ENCODE data around the gene IGSF8. TPM values are rescaled to one million over a fixed set of nuclear protein-coding genes. Genes with fewer than 3 reads are reported as not detected.

IGSF8 gene
- 12.5 TPM for total RNA-seq
- 28.1 TPM for polyA plus RNA-seq

DNA sequence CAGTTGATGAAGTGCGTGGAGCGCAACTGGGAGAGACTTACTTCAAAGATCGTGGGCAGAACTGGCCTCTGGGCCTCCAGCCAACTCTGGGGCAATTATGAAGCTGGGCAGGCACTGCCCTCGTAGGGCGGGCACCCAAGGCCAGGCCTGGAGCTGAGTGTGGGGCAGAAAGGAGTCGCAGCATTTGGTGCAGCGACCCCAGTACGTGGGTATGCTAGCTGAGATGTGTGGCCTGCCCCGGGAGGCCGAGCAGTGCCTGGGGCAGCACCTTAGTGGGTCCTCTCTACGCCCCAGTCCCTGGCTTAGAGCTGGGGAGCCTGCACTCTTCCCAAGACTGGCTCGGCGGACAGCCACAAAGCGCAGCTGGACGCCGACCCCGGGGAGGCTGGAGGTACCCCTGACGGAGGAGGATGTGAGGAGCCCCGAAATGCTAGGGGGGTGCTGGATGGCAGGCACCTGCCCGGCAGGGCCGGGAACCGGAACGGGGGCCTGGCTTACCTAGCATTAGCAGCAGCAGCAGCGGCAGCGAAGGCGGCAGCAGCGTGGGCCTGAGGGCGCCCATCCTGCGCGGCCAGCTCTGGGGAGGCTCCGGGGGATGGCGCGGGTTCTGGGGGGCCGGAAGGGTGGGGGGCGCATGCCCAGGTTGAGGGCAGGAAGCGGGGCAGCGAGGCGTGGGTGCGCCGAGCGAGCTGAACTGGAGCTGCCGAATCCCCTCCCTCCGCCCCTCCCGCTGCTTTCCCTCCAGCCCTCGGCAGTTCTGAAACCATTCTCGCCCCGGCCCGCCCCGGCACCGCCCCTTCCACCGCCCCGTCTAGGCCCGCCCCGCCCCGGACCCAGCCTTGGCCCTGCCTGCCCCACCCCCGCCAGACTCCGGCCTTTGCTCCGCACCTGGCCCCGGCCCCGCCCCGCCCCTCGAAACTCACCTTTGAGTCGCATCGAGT, at the start of gene IGSF8:
Gene IGSF8, minus strand, starts transcription at position 709 of the 941 bp plus-strand sequence. Its CDS starts 147 bp downstream, at position 562.
- H3K36me3 ChIP-seq (ENCODE audit: insufficient read depth), result no peaks in the 10 kb centered on the region
- DNase-seq (ENCODE audit: extremely low spot score), result peak; percentile 54
- 5% methylated on average over 64 of the region's 64 CpGs for WGBS
- H3K4me1 ChIP-seq (ENCODE audit: insufficient read depth), result no peaks in the 10 kb centered on the region
- H3K27ac ChIP-seq (ENCODE audit: low read depth), result peak within 1 kb of the TSS; percentile 90
- peak within 1 kb of the TSS; percentile 77 for H3K4me3 ChIP-seq (ENCODE audit: low read depth, low read length)

GRCh38 chr1:160148121-160148520, 49.7 kb upstream of the IGSF8 start:
- H3K4me1 ChIP-seq (ENCODE audit: insufficient read depth), result no peaks in the 10 kb centered on the region
- no peak for DNase-seq (ENCODE audit: extremely low spot score)
- WGBS, result 69% methylated on average over 3 of the region's 3 CpGs
- no peak overlapping the region for H3K27ac ChIP-seq (ENCODE audit: low read depth)
- no peaks in the 10 kb centered on the region for H3K36me3 ChIP-seq (ENCODE audit: insufficient read depth)
- no peak overlapping the region for H3K4me3 ChIP-seq (ENCODE audit: low read depth, low read length)

DNA sequence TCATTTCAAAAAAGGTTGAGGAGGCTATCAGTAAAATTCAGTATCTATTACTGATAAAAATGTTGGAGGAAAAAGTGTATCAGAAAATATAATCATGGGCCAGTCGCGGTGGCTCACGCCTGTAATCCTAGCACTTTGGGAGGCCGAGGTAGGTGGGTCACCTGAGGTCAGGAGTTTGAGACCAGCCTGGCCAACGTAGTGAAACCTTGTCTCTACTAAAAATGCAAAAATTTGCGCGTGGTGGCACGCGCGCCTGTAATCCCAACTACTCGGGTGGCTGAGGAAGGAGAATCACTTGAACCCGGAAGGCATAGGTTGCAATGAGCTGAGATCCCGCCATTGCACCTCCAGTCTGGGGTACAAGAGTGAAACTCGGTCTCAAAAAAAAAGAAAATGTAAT, 47.7 kb upstream of the IGSF8 start:
- Histone ChIP-seq H3K4me1 (ENCODE audit: insufficient read depth) (no peaks in the 10 kb centered on the region), H3K36me3 (ENCODE audit: insufficient read depth) (no peaks in the 10 kb centered on the region), H3K27ac (ENCODE audit: low read depth) (no peak overlapping the region), H3K4me3 (ENCODE audit: low read depth, low read length) (no peak overlapping the region)
- WGBS, result 91% methylated on average over 14 of the region's 14 CpGs
- no peak for DNase-seq (ENCODE audit: extremely low spot score)

GRCh38 chr1:160144921-160145320, 46.5 kb upstream of the IGSF8 start:
- H3K27ac ChIP-seq (ENCODE audit: low read depth), result no peak overlapping the region
- H3K4me1 ChIP-seq (ENCODE audit: insufficient read depth), result no peaks in the 10 kb centered on the region
- WGBS, result 49% methylated on average over 4 of the region's 4 CpGs
- H3K36me3 ChIP-seq (ENCODE audit: insufficient read depth), result no peaks in the 10 kb centered on the region
- no peak for DNase-seq (ENCODE audit: extremely low spot score)
- H3K4me3 ChIP-seq (ENCODE audit: low read depth, low read length), result no peak overlapping the region

DNA sequence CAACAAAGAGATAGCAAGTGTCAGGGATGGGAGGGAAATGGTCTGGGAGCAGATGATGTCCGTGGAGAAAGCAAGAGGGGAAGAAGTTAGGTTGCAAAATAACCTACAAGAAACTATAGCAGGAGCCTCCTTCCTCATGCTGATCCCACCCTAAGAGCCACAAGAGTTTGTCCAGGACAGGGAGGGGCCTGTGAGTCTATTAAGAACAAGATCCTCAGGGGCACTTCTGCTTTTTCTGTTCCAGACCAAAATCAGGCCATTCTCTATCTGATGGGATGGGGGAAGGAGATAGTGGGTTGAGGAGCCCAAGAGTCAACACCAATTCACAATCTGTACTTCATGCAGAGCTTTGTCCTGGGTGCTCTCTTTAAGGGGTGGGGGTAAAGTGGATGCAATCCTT, 45.3 kb upstream of the IGSF8 start:
- H3K27ac ChIP-seq (ENCODE audit: low read depth), result no peak overlapping the region
- H3K4me3 ChIP-seq (ENCODE audit: low read depth, low read length), result no peak overlapping the region
- H3K36me3 ChIP-seq (ENCODE audit: insufficient read depth), result no peaks in the 10 kb centered on the region
- DNase-seq (ENCODE audit: extremely low spot score), result no peak
- WGBS, result 17% methylated on average over 1 of the region's 1 CpG
- H3K4me1 ChIP-seq (ENCODE audit: insufficient read depth), result no peaks in the 10 kb centered on the region

DNA sequence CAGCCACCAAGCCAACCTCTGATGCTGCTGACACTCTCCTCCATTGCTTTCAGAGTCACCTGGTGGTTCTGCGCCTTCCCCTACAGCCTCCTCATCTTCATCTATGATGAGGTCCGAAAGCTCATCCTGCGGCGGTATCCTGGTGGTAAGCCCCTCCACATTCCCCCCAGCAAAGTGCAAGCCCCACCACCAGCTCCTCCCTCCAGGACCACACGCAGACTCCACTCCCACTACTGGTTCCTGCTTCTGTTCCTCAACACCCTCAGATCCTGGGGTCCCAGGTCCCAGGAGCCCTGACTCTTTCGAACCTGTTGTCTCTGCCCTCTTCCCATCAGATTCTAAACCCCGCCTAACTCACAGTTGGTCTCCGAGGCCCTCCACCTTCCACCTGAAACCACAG, 41.4 kb upstream of the IGSF8 start:
- WGBS, result 95% methylated on average over 8 of the region's 8 CpGs

GRCh38 chr1:160137216-160137862, 38.9 kb upstream of the IGSF8 start:
- DNase-seq (ENCODE audit: extremely low spot score), result no peak
- H3K4me3 ChIP-seq (ENCODE audit: low read depth, low read length), result no peak overlapping the region
- no peaks in the 10 kb centered on the region for H3K36me3 ChIP-seq (ENCODE audit: insufficient read depth)
- no peaks in the 10 kb centered on the region for H3K4me1 ChIP-seq (ENCODE audit: insufficient read depth)
- 87% methylated on average over 8 of the region's 8 CpGs for WGBS
- no peak overlapping the region for H3K27ac ChIP-seq (ENCODE audit: low read depth)

More for the DNA sequence above, 41.4 kb upstream of the IGSF8 start:
- H3K36me3 ChIP-seq (ENCODE audit: insufficient read depth), result no peaks in the 10 kb centered on the region
- no peak overlapping the region for H3K4me3 ChIP-seq (ENCODE audit: low read depth, low read length)
- no peaks in the 10 kb centered on the region for H3K4me1 ChIP-seq (ENCODE audit: insufficient read depth)
- DNase-seq (ENCODE audit: extremely low spot score), result no peak
- H3K27ac ChIP-seq (ENCODE audit: low read depth), result no peak overlapping the region

DNA sequence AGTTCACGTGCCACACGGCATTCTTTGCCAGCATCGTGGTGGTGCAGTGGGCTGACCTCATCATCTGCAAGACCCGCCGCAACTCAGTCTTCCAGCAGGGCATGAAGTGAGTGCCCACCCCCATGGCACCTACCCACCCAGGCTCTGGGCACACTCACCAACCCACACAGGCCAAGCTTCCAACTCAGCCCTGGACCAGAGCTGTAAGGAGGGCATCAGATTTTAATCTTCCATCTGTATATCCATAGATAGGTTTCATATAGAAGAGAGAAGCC, 38.4 kb upstream of the IGSF8 start:
- Histone ChIP-seq H3K4me1 (ENCODE audit: insufficient read depth) (no peaks in the 10 kb centered on the region), H3K36me3 (ENCODE audit: insufficient read depth) (no peaks in the 10 kb centered on the region), H3K4me3 (ENCODE audit: low read depth, low read length) (no peak overlapping the region), H3K27ac (ENCODE audit: low read depth) (no peak overlapping the region)
- WGBS, result 90% methylated on average over 5 of the region's 5 CpGs
- DNase-seq (ENCODE audit: extremely low spot score), result no peak

GRCh38 chr1:160136121-160136925, 37.9 kb upstream of the IGSF8 start:
- no peak overlapping the region for H3K27ac ChIP-seq (ENCODE audit: low read depth)
- 91% methylated on average over 22 of the region's 22 CpGs for WGBS
- no peaks in the 10 kb centered on the region for H3K4me1 ChIP-seq (ENCODE audit: insufficient read depth)
- DNase-seq (ENCODE audit: extremely low spot score), result no peak
- no peak overlapping the region for H3K4me3 ChIP-seq (ENCODE audit: low read depth, low read length)
- H3K36me3 ChIP-seq (ENCODE audit: insufficient read depth), result no peaks in the 10 kb centered on the region

GRCh38 chr1:160134791-160135572, 36.6 kb upstream of the IGSF8 start:
- H3K27ac ChIP-seq (ENCODE audit: low read depth), result no peak overlapping the region
- no peak for DNase-seq (ENCODE audit: extremely low spot score)
- WGBS, result 85% methylated on average over 20 of the region's 20 CpGs
- no peak overlapping the region for H3K4me3 ChIP-seq (ENCODE audit: low read depth, low read length)
- H3K4me1 ChIP-seq (ENCODE audit: insufficient read depth), result no peaks in the 10 kb centered on the region
- no peaks in the 10 kb centered on the region for H3K36me3 ChIP-seq (ENCODE audit: insufficient read depth)

DNA sequence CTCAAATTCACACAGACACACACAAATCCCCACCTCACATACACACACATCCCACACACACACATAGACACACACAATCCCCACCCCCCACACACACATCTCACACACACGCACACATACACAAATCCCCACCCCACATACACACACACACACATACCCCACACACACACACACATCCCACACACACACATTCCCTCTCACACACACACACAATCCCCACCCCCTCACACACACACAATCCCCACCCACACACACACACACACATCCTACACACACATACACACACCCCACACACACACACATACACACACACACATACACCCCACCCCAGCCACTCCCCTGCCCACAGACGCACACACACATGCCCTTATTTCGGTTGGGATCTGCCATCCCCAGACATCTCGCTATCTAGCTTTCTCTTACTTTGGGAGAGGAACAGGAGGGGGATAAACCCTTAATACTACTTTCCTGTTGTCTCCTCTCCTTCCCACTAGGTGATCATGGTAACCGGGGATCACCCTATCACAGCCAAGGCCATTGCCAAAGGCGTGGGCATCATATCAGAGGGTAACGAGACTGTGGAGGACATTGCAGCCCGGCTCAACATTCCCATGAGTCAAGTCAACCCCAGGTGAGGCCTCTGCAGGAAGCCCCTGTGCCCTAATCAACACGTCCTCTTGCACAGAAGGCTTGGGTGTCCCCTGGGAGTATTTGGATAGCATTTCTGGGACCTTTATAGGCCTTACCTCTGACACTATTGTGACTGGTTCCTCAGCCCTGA, 35.8 kb upstream of the IGSF8 start:
- Histone ChIP-seq H3K4me1 (ENCODE audit: insufficient read depth) (no peaks in the 10 kb centered on the region), H3K27ac (ENCODE audit: low read depth) (no peak overlapping the region), H3K4me3 (ENCODE audit: low read depth, low read length) (no peak overlapping the region), H3K36me3 (ENCODE audit: insufficient read depth) (no peaks in the 10 kb centered on the region)
- DNase-seq (ENCODE audit: extremely low spot score), result no peak
- 78% methylated on average over 9 of the region's 9 CpGs for WGBS

- Histone ChIP-seq H3K4me1 (ENCODE audit: insufficient read depth) (no peaks in the 10 kb centered on the region), H3K4me3 (ENCODE audit: low read depth, low read length) (no peak overlapping the region), H3K27ac (ENCODE audit: low read depth) (no peak overlapping the region), H3K36me3 (ENCODE audit: insufficient read depth) (no peaks in the 10 kb centered on the region)
- DNase-seq (ENCODE audit: extremely low spot score), result no peak
- WGBS, result 72% methylated on average over 8 of the region's 8 CpGs
Observed at GRCh38 chr1:160131803-160132565, 33.6 kb upstream of the IGSF8 start.
